ENCODE results near the gene MCM9. TPM values are rescaled to one million over a fixed set of nuclear protein-coding genes. Genes with fewer than 3 reads are reported as not detected.

MCM9 gene
- total RNA-seq, 1 donor from 2014 or later = 29.0 TPM

DNA sequence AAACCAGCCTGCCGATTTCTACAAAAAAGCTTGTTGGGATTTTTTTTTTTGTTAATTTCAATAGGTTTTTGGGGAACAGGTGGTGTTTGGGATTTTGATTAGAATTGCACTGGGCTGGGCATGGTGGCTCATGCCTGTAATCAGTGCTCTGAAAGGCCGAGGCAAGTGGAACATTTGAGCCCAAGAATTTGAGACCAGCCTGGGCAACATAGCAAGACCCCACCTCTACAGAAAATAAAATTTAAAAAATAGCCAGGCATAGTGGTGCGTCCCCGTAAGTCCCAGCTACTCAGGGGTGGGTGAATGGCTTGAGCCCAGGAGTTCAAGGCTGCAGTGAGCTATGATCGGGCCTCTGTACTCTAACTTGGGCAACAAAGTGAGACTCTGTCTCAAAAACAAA is 81.6 kb downstream of the MCM9 start:
- H3K27me3 Mint-ChIP-seq (ENCODE audit: insufficient read depth, low read depth) = peaks cover 2% of the 10 kb centered on the region
- no peaks in the 10 kb centered on the region for H3K36me3 ChIP-seq
- no peak overlapping the region for H3K4me3 Mint-ChIP-seq
- no peaks in the 10 kb centered on the region for H3K79me2 ChIP-seq (ENCODE audit: low read depth)
- TF ChIP-seq, protein P1, sequence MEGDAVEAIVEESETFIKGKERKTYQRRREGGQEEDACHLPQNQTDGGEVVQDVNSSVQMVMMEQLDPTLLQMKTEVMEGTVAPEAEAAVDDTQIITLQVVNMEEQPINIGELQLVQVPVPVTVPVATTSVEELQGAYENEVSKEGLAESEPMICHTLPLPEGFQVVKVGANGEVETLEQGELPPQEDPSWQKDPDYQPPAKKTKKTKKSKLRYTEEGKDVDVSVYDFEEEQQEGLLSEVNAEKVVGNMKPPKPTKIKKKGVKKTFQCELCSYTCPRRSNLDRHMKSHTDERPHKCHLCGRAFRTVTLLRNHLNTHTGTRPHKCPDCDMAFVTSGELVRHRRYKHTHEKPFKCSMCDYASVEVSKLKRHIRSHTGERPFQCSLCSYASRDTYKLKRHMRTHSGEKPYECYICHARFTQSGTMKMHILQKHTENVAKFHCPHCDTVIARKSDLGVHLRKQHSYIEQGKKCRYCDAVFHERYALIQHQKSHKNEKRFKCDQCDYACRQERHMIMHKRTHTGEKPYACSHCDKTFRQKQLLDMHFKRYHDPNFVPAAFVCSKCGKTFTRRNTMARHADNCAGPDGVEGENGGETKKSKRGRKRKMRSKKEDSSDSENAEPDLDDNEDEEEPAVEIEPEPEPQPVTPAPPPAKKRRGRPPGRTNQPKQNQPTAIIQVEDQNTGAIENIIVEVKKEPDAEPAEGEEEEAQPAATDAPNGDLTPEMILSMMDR (IDR thresholded peaks at IDR 0.05) = no peak
- TF ChIP-seq EZH2phosphoT487 (IDR thresholded peaks at IDR 0.05) = no peak
- no peak for TF ChIP-seq EZH2 (IDR thresholded peaks at IDR 0.05)
- no peaks in the 10 kb centered on the region for H3K9me3 Mint-ChIP-seq
- no peak overlapping the region for H3K27ac ChIP-seq
- no peaks in the 10 kb centered on the region for H3K9me3 ChIP-seq (ENCODE audit: low read depth)
- no peak overlapping the region for H3K4me2 ChIP-seq
- H2AFZ ChIP-seq (replicated peaks) = no peak overlapping the region
- H4K20me1 ChIP-seq (ENCODE audit: low read depth) = no peaks in the 10 kb centered on the region
- H3K4me3 ChIP-seq = no peak overlapping the region
- no peaks in the 10 kb centered on the region for H3K4me1 ChIP-seq
- H3K36me3 Mint-ChIP-seq = peaks cover 2% of the 10 kb centered on the region
- H3F3A ChIP-seq (ENCODE audit: low read depth) = no peaks in the 10 kb centered on the region
- no peak overlapping the region for H3K27ac Mint-ChIP-seq
- H3K27me3 ChIP-seq = no peaks in the 10 kb centered on the region
- no peak overlapping the region for H3K9ac ChIP-seq
- DNase-seq (ENCODE audit: low spot score) = no peak
- H3K4me1 Mint-ChIP-seq = no peaks in the 10 kb centered on the region

DNA sequence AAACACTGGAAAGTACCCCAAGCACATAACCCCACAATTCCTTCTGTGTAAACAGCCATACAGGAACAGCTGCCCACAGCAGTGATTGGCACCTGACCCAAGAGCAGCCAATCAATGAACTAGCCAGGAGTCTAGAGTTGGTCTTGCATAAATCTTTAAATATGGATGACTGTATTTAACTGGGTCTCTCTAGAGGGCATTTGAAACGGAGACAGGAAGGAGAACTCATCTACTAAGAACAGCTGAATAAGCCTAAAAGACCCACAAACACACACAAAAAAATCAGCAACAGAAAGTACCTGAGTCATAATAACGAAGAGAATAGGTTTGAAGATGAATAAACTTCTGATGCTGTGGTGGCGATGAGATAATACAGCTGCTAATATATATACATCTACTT is 90.0 kb downstream of the MCM9 start:
- no peak overlapping the region for H3K27ac Mint-ChIP-seq
- no peaks in the 10 kb centered on the region for H3K27me3 Mint-ChIP-seq (ENCODE audit: insufficient read depth, low read depth)
- H3K36me3 Mint-ChIP-seq = no peaks in the 10 kb centered on the region
- Histone ChIP-seq H3K9me3 (ENCODE audit: low read depth) (no peaks in the 10 kb centered on the region), H3K27me3 (no peaks in the 10 kb centered on the region), H3K9ac (no peak overlapping the region), H3K36me3 (no peaks in the 10 kb centered on the region), H3F3A (ENCODE audit: low read depth) (no peaks in the 10 kb centered on the region), H4K20me1 (ENCODE audit: low read depth) (no peaks in the 10 kb centered on the region), H2AFZ (replicated peaks) (no peak overlapping the region), H3K4me2 (no peak overlapping the region), H3K4me1 (no peaks in the 10 kb centered on the region), H3K4me3 (no peak overlapping the region), H3K79me2 (ENCODE audit: low read depth) (no peaks in the 10 kb centered on the region), H3K27ac (no peak overlapping the region)
- no peak overlapping the region for H3K4me3 Mint-ChIP-seq
- no peak for TF ChIP-seq EZH2phosphoT487 (IDR thresholded peaks at IDR 0.05)
- no peak for TF ChIP-seq EZH2 (IDR thresholded peaks at IDR 0.05)
- TF ChIP-seq, protein P1 (IDR thresholded peaks at IDR 0.05) = no peak
- DNase-seq (ENCODE audit: low spot score) = no peak
- H3K9me3 Mint-ChIP-seq = peaks cover 10% of the 10 kb centered on the region
- H3K4me1 Mint-ChIP-seq = no peaks in the 10 kb centered on the region

DNA sequence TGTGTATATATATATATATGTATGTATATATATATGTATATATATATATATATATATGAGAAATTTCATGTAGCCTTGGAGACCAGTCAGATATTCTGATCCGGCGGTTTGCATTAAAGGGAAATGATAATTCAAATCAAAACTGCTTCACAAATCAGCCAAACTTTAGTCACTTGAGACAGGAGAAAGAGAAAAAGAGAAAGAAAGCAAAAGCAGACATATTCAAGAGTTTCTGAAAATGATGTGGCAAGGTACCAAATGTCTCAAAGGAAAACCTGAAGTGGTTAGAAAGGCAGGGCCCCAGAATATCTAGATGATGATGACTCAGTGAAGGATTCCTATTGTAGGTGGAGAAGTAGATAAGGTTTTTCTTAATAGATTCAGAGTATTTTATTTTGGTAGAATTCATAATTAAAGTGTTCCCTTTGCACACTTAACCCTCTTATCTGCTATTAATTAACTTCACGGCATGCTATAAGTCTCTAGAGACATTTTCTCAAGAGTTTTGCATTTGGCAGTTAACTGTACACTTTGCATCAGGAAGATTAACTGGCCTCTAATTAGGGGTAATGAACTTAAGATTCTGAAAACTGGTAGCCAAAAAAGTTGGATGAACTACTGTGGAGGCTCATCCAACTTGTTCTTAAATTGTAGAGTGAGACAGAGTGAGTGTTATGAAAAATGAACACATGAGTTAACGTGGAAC is 91.1 kb downstream of the MCM9 start:
- Histone ChIP-seq H3K27me3 (no peaks in the 10 kb centered on the region), H3K9ac (no peak overlapping the region), H3K4me3 (no peak overlapping the region), H2AFZ (replicated peaks) (no peak overlapping the region), H3K36me3 (no peaks in the 10 kb centered on the region), H3K9me3 (ENCODE audit: low read depth) (no peaks in the 10 kb centered on the region), H3K27ac (no peak overlapping the region), H3F3A (ENCODE audit: low read depth) (no peaks in the 10 kb centered on the region), H3K4me1 (no peaks in the 10 kb centered on the region), H4K20me1 (ENCODE audit: low read depth) (no peaks in the 10 kb centered on the region), H3K4me2 (no peak overlapping the region), H3K79me2 (ENCODE audit: low read depth) (no peaks in the 10 kb centered on the region)
- DNase-seq (ENCODE audit: low spot score) = no peak
- H3K27ac Mint-ChIP-seq = no peak overlapping the region
- peaks cover 3% of the 10 kb centered on the region for H3K36me3 Mint-ChIP-seq
- no peaks in the 10 kb centered on the region for H3K4me1 Mint-ChIP-seq
- no peaks in the 10 kb centered on the region for H3K27me3 Mint-ChIP-seq (ENCODE audit: insufficient read depth, low read depth)
- TF ChIP-seq EZH2phosphoT487 (IDR thresholded peaks at IDR 0.05) (no peak), EZH2 (IDR thresholded peaks at IDR 0.05) (no peak)
- TF ChIP-seq, protein P1 (IDR thresholded peaks at IDR 0.05) = no peak
- peaks cover 14% of the 10 kb centered on the region for H3K9me3 Mint-ChIP-seq
- H3K4me3 Mint-ChIP-seq = no peak overlapping the region
